ENCODE results near the gene C15orf39. TPM values are rescaled to one million over a fixed set of nuclear protein-coding genes. Genes with fewer than 3 reads are reported as not detected.

C15orf39 gene
- total and polyA plus RNA-seq, 9 of the 15 experiments (the other 6 are each of a cell fraction or from before 2014, with no cell fraction given) = 0.31 to 29.8 (median 4.4) TPM

GRCh38 chr15:75204340-75205063, 2.8 kb downstream of the C15orf39 start (continued):
- TF ChIP-seq FOSL1 (tag; conservative IDR thresholded peaks at IDR 0.05) (0 out of 2 replicates have a peak, but pooled peaks have one; percentile 22), ARID1B (IDR thresholded peaks at IDR 0.05) (peak; percentile 41; the same call in 1 of the 2 replicates), DPF2 (IDR thresholded peaks at IDR 0.05) (peak; percentile 35; the same call in 1 of the 2 replicates), SMAD1 (IDR thresholded peaks at IDR 0.05; ENCODE audit: low read depth, low read length, partially characterized antibody) (no peak), SMARCA5 (IDR thresholded peaks at IDR 0.05) (peak; percentile 19; the same call in 1 of the 2 replicates), TOE1 (IDR thresholded peaks at IDR 0.05; ENCODE audit: borderline replicate concordance) (0 out of 2 replicates have a peak, but pooled peaks have one; percentile 50), TOE1 (CRISPR knock-in tag; IDR thresholded peaks at IDR 0.05; ENCODE audit: borderline replicate concordance, low read depth) (no peak), UBTF (IDR thresholded peaks at IDR 0.05; ENCODE audit: borderline replicate concordance in 1 of 2, low read depth in 2 of 2, low read length in 2 of 2) (0 out of 4 replicates have a peak, but pooled peaks of 1 of the 2 experiments have one; percentile 24), POLR2G (IDR thresholded peaks at IDR 0.05; ENCODE audit: low read depth, low read length) (peak; percentile 31; the same call in 1 of the 2 replicates), DACH1 (IDR thresholded peaks at IDR 0.05; ENCODE audit: partially characterized antibody) (peak; percentile 10), LARP7 (IDR thresholded peaks at IDR 0.05) (peak; percentile 60; the same call in 1 of the 2 replicates), E2F3 (CRISPR knock-in tag; IDR thresholded peaks at IDR 0.05) (no peak), TCF15 (CRISPR knock-in tag; IDR thresholded peaks at IDR 0.05) (no peak), TCF3 (CRISPR knock-in tag; IDR thresholded peaks at IDR 0.05) (peak; percentile 54), ZNF740 (CRISPR knock-in tag; IDR thresholded peaks at IDR 0.05) (peak; percentile 85), ZNF740 (tag; IDR thresholded peaks at IDR 0.05) (no peak; a peak in 1 of 4 replicates), CHAMP1 (IDR thresholded peaks at IDR 0.05) (no peak), ATF1 (CRISPR knock-in tag; IDR thresholded peaks at IDR 0.05) (no peak), ATF1 (tag; IDR thresholded peaks at IDR 0.05) (peak; percentile 62), PTBP1 (IDR thresholded peaks at IDR 0.05; ENCODE audit: low read depth, low read length) (no peak), ZBTB17 (CRISPR knock-in tag; IDR thresholded peaks at IDR 0.05) (no peak), RFX1 (IDR thresholded peaks at IDR 0.05) (no peak), ARHGAP35 (IDR thresholded peaks at IDR 0.05; ENCODE audit: partially characterized antibody) (peak; percentile 11), NONO (IDR thresholded peaks at IDR 0.05; ENCODE audit: low read depth in 2 of 2, low read length in 1 of 2) (peak in 1 of 2 experiments; percentile 87; a peak in 2 of 4 replicates)
